SK-N-SH (cell line): ENCODE data around the gene CHTF18. TPM values are rescaled to one million over a fixed set of nuclear protein-coding genes. Genes with fewer than 3 reads are reported as not detected.

ENCODE experiments used
- CTCF ChIA-PET: fragments of 300-600, 350-600 bp; formaldehyde crosslinking; extraction: SDS; loops from one replicate; lab custom pipeline; 2021; lab: Yijun Ruan, JAX
- POLR2A ChIA-PET: fragments of 350-600 bp; sonication (Branson Sonifier 250); formaldehyde crosslinking; extraction: SDS; loops from one replicate; lab custom pipeline; 2020; ENCODE audit warnings: antibody characterized with exemption, inconsistent platforms; lab: Yijun Ruan, JAX
- DNase-seq: peaks from one replicate; pipeline ENCODE4 v3.0.0; 2012
- H2AFZ ChIP-seq: fragments of 200-600 bp; sonication (generic); 2 replicates; pipeline ENCODE4 v1.8.1; 2016; ENCODE audit warnings: antibody characterized with exemption, mild to moderate bottlenecking, low read depth
- H3F3A ChIP-seq: fragments of 200-600 bp; sonication (generic); replicated peaks from 2 replicates; pipeline ENCODE3; 2016; ENCODE audit warnings: antibody characterized with exemption, mild to moderate bottlenecking; ENCODE audit not compliant: insufficient read depth
- H3K27ac ChIP-seq, 2 experiments: fragments of 200-500 bp in 1 of 2; fragments of 200-600 bp in 1 of 2; sonication (Bioruptor generic) in 1 of 2; sonication (generic), shearing (Covaris generic) in 1 of 2; 2 replicates each; pipeline versions ENCODE4 v1.5.1 to v1.6.1; 2014 to 2016; ENCODE audit warnings: low read depth in 2 of 2, inconsistent platforms in 1 of 2, low read length in 1 of 2, mild to moderate bottlenecking in 1 of 2, mixed read lengths in 1 of 2
- H3K27me3 ChIP-seq: fragments of 200-600 bp; sonication (generic), shearing (Covaris generic); 2 replicates; pipeline ENCODE4 v1.6.1; 2016; ENCODE audit warnings: mixed run types; ENCODE audit not compliant: insufficient read depth
- H3K36me3 ChIP-seq, 2 experiments: fragments of 200-500 bp in 1 of 2; fragments of 200-600 bp in 1 of 2; sonication (Bioruptor generic) in 1 of 2; sonication (generic) in 1 of 2; replicated peaks in 1 of 2; 2 replicates each; pipeline versions ENCODE3 to v1.5.1; 2014 to 2016; ENCODE audit warnings: low read length in 1 of 2, mild to moderate bottlenecking in 1 of 2; ENCODE audit not compliant: insufficient read depth in 2 of 2, control insufficient read depth in 1 of 2
- H3K4me1 ChIP-seq, 2 experiments: fragments of 200-500 bp in 1 of 2; fragments of 200-600 bp in 1 of 2; sonication (Bioruptor generic) in 1 of 2; sonication (generic), shearing (Covaris generic) in 1 of 2; 2 replicates each; pipeline versions ENCODE4 v1.5.1 to v1.6.1; 2014 to 2016; ENCODE audit warnings: low read depth in 1 of 2, low read length in 1 of 2, mixed run types in 1 of 2; ENCODE audit not compliant: insufficient read depth in 2 of 2, control insufficient read depth in 1 of 2
- H3K4me2 ChIP-seq: fragments of 200-600 bp; sonication (generic), shearing (Covaris generic); 2 replicates; pipeline ENCODE4 v1.6.1; 2017; ENCODE audit warnings: mixed run types
- H3K4me3 ChIP-seq, 2 experiments: fragments of 200-500 bp in 1 of 2; fragments of 200-600 bp in 1 of 2; sonication (Bioruptor generic) in 1 of 2; sonication (generic), shearing (Covaris generic) in 1 of 2; 2 replicates each; pipeline versions ENCODE4 v1.5.1 to v1.8.1; 2014 to 2016; ENCODE audit warnings: low read depth in 2 of 2, inconsistent platforms in 1 of 2, low read length in 1 of 2, mild to moderate bottlenecking in 1 of 2, mixed read lengths in 1 of 2, moderate library complexity in 1 of 2
- H3K79me2 ChIP-seq: fragments of 200-600 bp; sonication (generic); 2 replicates; pipeline ENCODE4 v1.8.1; 2017; ENCODE audit warnings: mild to moderate bottlenecking; ENCODE audit not compliant: insufficient read depth
- H3K9ac ChIP-seq: fragments of 200-600 bp; sonication (generic); 2 replicates; pipeline ENCODE4 v1.6.1; 2017; ENCODE audit warnings: mixed run types
- H3K9me2 ChIP-seq: fragments of 200-600 bp; sonication (generic); 2 replicates; pipeline ENCODE4 v1.6.1; 2017; ENCODE audit warnings: mixed run types
- H3K9me3 ChIP-seq: fragments of 200-600 bp; sonication (generic); 2 replicates; pipeline ENCODE4 v1.6.1; 2017; ENCODE audit warnings: mixed run types, mild to moderate bottlenecking, moderate library complexity
- H4K20me1 ChIP-seq: fragments of 200-600 bp; sonication (generic); 2 replicates; pipeline ENCODE4 v1.6.1; 2017; ENCODE audit warnings: mild to moderate bottlenecking, mixed run types; ENCODE audit not compliant: insufficient read depth
- EP300 ChIP-seq, 2 experiments: IDR thresholded peaks; 2 replicates each; pipeline versions ENCODE4 v1.4.0 to v1.6.1; 2012; ENCODE audit warnings: borderline replicate concordance in 1 of 2, low read depth in 1 of 2, low read length in 1 of 2
- GATA2 ChIP-seq: sonication (generic); formaldehyde crosslinking; IDR thresholded peaks from 2 replicates; pipeline ENCODE4 v1.5.0; 2020; ENCODE audit warnings: mild to moderate bottlenecking, missing genetic modification reagents
- NFIC ChIP-seq: IDR thresholded peaks from 2 replicates; pipeline ENCODE4 v1.4.0; 2012; ENCODE audit warnings: borderline replicate concordance
- POLR2AphosphoS5 ChIP-seq: IDR thresholded peaks from 2 replicates; pipeline ENCODE4 v1.6.1; 2012; ENCODE audit warnings: low read depth, low read length
- RAD21 ChIP-seq: IDR thresholded peaks from 2 replicates; pipeline ENCODE4 v1.6.1; 2012; ENCODE audit warnings: mild to moderate bottlenecking, low read length
- RXRA ChIP-seq: IDR thresholded peaks from 2 replicates; pipeline ENCODE4 v1.4.0; 2012; ENCODE audit warnings: low read depth, mild to moderate bottlenecking, borderline replicate concordance
- SIN3A ChIP-seq: IDR thresholded peaks from 2 replicates; pipeline ENCODE4 v1.6.1; 2012; ENCODE audit warnings: low read depth, mild to moderate bottlenecking, low read length, moderate library complexity, borderline replicate concordance
- SMC3 ChIP-seq: IDR thresholded peaks from 2 replicates; pipeline ENCODE4 v1.6.1; 2012; ENCODE audit warnings: low read depth, low read length, improper control_type of control experiment
- TAF1 ChIP-seq: IDR thresholded peaks from 2 replicates; pipeline ENCODE4 v1.6.1; 2012; ENCODE audit warnings: low read depth, mild to moderate bottlenecking, low read length, moderate library complexity, borderline replicate concordance
- YY1 ChIP-seq: IDR thresholded peaks from 2 replicates; pipeline ENCODE4 v1.4.0; 2012; ENCODE audit warnings: low read depth, mild to moderate bottlenecking
- WGBS: methylation state at CpG from one replicate; pipeline ENCODE4 v1.1.6; 2017; ENCODE audit warnings: low lambda C conversion rate; 5-methylcytosine and 5-hydroxymethylcytosine counted together
- polyA plus RNA-seq, 3 experiments: library from polyadenylated mRNA; depleted of rRNA; stranded (reverse); fragments of >200 nt; gene quantifications; 2 replicates each; pipeline ENCODE4 v1.2.3, GENCODE V29; 2012
- TF ChIP-seq, protein P1 (sequence below): IDR thresholded peaks from 2 replicates; pipeline ENCODE4 v1.4.0; 2012; ENCODE audit warnings: low read depth, borderline replicate concordance
- TF ChIP-seq, protein P2 (sequence below): fragments of 200-600 bp; sonication (generic); IDR thresholded peaks from 2 replicates; pipeline ENCODE4 v1.6.1; 2017; ENCODE audit warnings: antibody characterized with exemption, mild to moderate bottlenecking, moderate library complexity
- TF ChIP-seq, protein P3 (sequence below): fragments of 150-350 bp; IDR thresholded peaks from 2 replicates; pipeline ENCODE4 v1.6.1; 2016; ENCODE audit warnings: mild to moderate bottlenecking, low read depth, low read length
- TF ChIP-seq, protein P4 (sequence below): IDR thresholded peaks from 2 replicates; pipeline ENCODE4; 2012

The CHTF18 gene
- polyA plus RNA-seq, 1 of the 3 experiments (the other 2 are of a cell fraction) = 17.7 TPM

DNA sequence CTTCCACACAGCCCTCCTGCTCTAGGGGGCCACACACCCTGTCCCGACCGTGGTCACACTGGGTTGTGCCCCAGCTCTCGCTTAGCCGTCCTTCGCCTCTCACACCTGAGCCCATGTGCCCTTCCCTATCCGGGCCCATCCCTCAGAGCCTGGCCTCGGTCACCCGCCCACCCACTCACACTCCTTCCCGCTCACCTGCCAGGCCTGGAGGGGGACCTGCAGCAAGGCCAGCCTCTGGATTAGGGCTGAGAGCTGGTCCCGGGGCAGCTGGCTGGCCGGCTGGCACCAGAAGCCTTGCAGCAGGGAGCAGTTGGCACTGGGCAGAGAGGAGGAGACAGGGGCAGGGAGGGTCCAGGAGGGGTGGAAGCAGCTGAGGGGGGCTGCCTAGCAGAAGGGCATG lies 10.0 kb upstream of the CHTF18 start:
- WGBS = 83% methylated on average over 9 of the region's 11 CpGs
- POLR2A ChIA-PET = no interaction called here
- no peaks in the 10 kb centered on the region for H3K36me3 ChIP-seq
- no peaks in the 10 kb centered on the region for H4K20me1 ChIP-seq
- H3K4me2 ChIP-seq = no peak overlapping the region
- H3F3A ChIP-seq = no peaks in the 10 kb centered on the region
- peaks cover 17% of the 10 kb centered on the region; the same call in 1 of the 2 replicates for H3K27me3 ChIP-seq
- H3K9me3 ChIP-seq = no peaks in the 10 kb centered on the region
- DNase-seq = no peak
- no peak overlapping the region for H2AFZ ChIP-seq
- H3K4me1 ChIP-seq = peaks cover 0 to 8% of the 10 kb centered on the region in 2 experiments; a peak in 1 of 4 replicates
- H3K79me2 ChIP-seq = no peaks in the 10 kb centered on the region
- TF ChIP-seq, protein P1, sequence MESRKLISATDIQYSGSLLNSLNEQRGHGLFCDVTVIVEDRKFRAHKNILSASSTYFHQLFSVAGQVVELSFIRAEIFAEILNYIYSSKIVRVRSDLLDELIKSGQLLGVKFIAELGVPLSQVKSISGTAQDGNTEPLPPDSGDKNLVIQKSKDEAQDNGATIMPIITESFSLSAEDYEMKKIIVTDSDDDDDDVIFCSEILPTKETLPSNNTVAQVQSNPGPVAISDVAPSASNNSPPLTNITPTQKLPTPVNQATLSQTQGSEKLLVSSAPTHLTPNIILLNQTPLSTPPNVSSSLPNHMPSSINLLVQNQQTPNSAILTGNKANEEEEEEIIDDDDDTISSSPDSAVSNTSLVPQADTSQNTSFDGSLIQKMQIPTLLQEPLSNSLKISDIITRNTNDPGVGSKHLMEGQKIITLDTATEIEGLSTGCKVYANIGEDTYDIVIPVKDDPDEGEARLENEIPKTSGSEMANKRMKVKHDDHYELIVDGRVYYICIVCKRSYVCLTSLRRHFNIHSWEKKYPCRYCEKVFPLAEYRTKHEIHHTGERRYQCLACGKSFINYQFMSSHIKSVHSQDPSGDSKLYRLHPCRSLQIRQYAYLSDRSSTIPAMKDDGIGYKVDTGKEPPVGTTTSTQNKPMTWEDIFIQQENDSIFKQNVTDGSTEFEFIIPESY = no peak
- TF ChIP-seq RXRA = no peak
- TF ChIP-seq TAF1 = no peak
- TF ChIP-seq, protein P2, sequence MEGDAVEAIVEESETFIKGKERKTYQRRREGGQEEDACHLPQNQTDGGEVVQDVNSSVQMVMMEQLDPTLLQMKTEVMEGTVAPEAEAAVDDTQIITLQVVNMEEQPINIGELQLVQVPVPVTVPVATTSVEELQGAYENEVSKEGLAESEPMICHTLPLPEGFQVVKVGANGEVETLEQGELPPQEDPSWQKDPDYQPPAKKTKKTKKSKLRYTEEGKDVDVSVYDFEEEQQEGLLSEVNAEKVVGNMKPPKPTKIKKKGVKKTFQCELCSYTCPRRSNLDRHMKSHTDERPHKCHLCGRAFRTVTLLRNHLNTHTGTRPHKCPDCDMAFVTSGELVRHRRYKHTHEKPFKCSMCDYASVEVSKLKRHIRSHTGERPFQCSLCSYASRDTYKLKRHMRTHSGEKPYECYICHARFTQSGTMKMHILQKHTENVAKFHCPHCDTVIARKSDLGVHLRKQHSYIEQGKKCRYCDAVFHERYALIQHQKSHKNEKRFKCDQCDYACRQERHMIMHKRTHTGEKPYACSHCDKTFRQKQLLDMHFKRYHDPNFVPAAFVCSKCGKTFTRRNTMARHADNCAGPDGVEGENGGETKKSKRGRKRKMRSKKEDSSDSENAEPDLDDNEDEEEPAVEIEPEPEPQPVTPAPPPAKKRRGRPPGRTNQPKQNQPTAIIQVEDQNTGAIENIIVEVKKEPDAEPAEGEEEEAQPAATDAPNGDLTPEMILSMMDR = no peak
- TF ChIP-seq, protein P3, sequence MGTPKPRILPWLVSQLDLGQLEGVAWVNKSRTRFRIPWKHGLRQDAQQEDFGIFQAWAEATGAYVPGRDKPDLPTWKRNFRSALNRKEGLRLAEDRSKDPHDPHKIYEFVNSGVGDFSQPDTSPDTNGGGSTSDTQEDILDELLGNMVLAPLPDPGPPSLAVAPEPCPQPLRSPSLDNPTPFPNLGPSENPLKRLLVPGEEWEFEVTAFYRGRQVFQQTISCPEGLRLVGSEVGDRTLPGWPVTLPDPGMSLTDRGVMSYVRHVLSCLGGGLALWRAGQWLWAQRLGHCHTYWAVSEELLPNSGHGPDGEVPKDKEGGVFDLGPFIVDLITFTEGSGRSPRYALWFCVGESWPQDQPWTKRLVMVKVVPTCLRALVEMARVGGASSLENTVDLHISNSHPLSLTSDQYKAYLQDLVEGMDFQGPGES = no peak
- no peak for TF ChIP-seq SIN3A
- no peak for TF ChIP-seq RAD21
- no peak for TF ChIP-seq SMC3
- TF ChIP-seq, protein P4, sequence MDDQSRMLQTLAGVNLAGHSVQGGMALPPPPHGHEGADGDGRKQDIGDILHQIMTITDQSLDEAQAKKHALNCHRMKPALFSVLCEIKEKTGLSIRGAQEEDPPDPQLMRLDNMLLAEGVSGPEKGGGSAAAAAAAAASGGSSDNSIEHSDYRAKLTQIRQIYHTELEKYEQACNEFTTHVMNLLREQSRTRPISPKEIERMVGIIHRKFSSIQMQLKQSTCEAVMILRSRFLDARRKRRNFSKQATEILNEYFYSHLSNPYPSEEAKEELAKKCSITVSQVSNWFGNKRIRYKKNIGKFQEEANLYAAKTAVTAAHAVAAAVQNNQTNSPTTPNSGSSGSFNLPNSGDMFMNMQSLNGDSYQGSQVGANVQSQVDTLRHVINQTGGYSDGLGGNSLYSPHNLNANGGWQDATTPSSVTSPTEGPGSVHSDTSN = no peak
- no peak for TF ChIP-seq NFIC
- TF ChIP-seq POLR2AphosphoS5 = no peak
- no peak for TF ChIP-seq YY1
- TF ChIP-seq GATA2 (CRISPR knock-in tag) = no peak
- no peak for TF ChIP-seq EP300 (IDR thresholded peaks at IDR 0.05; ENCODE audit: borderline replicate concordance in 1 of 2, low read depth in 1 of 2, low read length in 1 of 2)
- H3K9me2 ChIP-seq = no peaks in the 10 kb centered on the region
- no peak overlapping the region for H3K4me3 ChIP-seq
- CTCF ChIA-PET = interaction anchor here (1.0 kb wide), 1 partner anchor 33 kb away, joined by 4 read pairs; no protein-coding TSS in a partner anchor
- H3K27ac ChIP-seq = no peak overlapping the region
- H3K9ac ChIP-seq = no peak overlapping the region
